GM21447 (cell line): ENCODE results near the gene SPINK2.

Experiments
- ATAC-seq: cut with Tn5 transposase; IDR thresholded peaks from one replicate; pipeline ENCODE4 v1.9.1; 2021; ENCODE audit not compliant: unreplicated experiment

Gene SPINK2

DNA sequence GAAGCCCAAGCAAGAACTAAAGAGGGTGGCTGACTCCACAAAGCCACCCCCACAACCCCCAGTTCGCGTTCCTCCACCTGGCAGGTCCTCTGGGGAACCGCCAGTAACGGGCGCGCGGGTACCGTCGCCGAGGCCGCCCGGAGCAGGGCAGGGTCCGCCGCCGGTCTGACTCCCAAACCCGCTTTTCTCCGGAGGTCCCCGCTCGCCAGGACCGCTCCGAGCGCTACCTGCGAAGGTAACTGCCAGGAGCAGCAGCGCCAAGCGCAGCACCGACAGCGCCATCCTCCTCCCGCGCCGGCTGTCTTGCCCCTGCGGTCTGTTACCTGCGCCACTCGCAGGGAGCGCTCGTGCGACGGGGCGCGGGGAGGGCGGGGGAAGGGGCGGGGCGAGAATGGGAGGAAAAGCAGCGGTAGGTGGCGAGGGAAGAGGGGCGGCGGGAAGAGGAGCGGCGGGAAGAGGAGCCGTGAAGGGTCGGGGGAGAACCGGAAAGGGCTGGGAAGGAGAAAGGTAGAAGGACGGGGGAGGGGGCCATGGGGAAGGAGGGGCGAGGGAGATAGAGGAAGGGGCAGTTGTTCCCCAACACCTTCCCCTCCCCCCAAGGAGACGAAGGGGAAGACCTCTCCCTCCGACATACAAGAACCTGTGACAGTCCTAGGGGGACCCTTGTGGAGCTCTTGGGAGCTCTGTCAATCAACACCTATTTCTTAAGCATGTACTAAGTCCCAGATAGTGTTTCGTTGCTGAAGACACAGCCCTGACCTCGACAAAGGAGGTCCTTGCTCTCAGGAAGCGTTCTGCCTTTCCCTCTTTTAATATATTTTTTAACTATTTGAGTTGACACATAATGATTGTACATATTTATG lies at the start of gene SPINK2:
Gene SPINK2 (minus strand): TSS at position 321 of the 863 bp plus-strand sequence. CDS start 39 bp downstream, at position 282.
- no peak for ATAC-seq

DNA sequence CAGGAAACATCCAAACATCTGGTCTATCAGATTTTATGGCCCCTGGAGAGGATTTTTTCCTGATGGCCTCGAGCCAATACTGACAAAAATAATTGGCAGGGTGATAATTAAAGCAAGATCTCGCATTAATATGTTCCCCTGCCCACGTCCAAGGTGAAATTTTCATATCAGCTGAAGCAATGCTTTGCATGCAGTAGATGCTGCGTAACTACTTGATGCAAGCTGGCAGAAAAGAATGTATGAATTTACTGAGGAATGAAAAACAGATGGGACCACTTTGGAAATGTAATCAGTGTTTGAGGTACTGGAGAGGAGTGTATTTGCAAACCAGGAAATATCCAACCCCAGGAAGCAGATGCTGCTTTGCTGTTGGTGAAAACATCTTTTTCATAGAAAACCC lies 49.4 kb upstream of the SPINK2 start:
- no peak for ATAC-seq

DNA sequence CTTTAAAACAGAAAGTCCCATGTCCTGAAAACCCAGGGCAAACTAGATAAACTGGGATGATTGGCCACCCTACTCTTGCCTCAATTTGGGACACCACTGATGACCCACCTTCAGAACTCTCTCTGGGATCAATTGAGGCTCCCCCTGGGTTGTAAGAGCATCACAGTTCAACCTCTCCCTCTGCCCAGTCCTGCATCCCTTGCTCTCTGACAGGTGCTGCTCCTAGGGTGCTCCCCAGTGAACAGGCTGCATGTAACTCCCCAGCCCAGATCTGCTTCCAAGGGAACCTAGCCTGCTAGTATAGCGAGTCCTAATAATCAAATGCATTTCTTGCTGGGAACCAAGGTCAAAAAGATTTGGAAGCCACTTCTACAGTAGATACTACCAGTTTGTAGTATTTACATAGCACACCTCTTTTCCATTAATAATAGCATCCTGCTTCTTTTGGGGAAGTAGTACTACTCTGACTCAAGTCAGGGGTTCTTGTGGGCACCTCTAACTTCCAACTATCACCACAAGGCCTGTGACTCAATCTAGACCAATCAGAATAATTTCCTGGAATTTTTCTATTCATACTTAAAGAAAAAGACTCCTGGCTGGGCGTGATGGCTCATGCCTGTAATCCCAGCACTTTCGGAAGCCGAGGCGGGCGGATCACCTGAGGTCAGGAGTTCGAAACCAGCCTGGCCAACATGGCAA lies 42.1 kb upstream of the SPINK2 start:
- peak; percentile 40 for ATAC-seq

GRCh38 chr4:56861360-56861759 lies 39.9 kb upstream of the SPINK2 start:
- no peak for ATAC-seq

DNA sequence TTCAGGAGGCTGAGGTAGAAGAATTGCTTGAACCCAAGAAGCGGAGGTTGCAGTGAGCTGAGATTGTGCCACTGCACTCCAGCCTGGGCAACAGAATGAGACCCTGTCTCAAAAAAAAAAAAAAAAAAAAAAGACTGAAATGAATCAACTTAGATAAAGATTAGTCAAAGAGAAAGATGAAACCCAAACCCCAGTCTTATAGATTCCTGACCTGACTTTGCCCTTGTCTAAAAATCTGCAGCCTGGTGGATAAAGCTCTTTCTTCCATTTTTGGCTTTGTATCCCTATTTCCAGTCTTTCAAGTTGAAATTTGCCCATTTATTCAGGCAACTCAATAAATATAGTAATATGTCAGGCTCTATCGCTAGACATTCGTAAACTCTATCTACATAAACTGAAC lies 39.3 kb upstream of the SPINK2 start:
- peak; percentile 33 for ATAC-seq

GRCh38 chr4:56859841-56860240 lies 38.3 kb upstream of the SPINK2 start:
- peak; percentile 84 for ATAC-seq

DNA sequence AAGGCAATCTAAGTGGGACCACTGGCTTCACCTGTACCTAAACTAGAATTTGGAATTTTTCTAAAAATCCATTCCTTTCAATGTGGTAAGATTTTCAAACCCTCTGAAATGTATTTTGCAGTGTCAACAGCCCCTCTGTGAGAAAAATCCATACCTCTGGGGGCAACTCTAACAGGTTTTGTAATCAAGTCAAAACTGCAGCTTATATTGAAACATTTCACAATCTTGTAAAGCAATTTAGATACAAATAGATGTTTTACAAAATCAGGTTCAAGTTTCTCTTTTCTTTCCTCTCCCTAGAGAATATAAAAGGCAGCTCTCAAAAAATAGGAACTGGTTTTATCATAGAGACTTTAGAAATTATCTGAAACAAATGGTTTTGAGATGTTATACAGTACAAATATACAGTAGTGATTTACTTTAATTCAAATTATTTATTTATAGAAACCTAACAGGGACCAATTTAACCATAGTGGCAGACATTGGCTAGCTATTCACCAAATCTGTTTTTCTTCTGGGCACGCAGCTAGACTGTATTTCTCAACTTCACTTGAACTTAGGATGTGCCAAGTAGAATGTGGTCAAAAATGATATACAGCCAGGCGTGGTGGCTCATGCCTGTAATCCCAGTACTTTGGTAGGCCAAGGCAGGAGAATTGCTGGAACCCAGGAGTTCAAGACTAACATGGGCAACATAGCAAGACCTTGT lies 36.3 kb upstream of the SPINK2 start:
- no peak for ATAC-seq

DNA sequence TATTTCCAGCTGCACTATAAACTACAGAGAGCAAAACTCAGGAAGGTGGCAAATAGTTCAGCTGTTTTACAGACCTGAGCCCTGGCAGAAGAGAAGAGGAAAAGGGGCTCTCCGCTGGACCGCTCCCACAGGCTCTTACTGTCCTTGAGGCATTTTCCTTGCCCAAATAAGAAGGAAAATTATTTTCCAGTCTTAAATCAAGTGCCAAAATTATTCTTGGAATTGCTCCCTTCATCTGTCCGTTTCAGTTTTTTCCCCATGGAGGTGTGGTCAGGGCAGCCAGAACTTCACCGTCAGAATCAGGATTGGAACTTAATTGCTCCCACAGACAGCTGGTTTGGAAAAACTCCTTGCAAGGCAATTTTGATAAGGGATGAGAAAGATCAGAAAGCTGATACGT lies 35.2 kb upstream of the SPINK2 start:
- ATAC-seq: no peak

DNA sequence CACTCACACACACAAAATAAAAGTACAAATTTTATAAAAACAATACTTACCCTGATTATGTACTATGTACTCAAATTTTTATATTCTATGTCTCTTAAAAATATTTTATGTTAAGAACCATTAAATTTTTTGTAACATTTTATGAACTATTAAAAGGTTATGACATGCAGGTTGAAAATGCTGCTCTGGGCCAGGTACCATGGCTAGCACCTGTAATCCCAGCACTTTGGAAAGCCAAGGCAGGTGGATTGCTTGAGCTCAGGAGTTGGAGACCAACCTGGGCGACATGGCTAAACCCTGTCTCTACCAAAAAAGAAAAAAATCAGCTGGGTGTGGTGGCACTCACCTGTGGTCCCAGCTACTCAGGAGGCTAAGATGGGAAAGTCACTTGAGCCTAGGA lies 29.4 kb upstream of the SPINK2 start:
- ATAC-seq: no peak

GRCh38 chr4:56844802-56845580 lies 23.5 kb upstream of the SPINK2 start:
- no peak for ATAC-seq

DNA sequence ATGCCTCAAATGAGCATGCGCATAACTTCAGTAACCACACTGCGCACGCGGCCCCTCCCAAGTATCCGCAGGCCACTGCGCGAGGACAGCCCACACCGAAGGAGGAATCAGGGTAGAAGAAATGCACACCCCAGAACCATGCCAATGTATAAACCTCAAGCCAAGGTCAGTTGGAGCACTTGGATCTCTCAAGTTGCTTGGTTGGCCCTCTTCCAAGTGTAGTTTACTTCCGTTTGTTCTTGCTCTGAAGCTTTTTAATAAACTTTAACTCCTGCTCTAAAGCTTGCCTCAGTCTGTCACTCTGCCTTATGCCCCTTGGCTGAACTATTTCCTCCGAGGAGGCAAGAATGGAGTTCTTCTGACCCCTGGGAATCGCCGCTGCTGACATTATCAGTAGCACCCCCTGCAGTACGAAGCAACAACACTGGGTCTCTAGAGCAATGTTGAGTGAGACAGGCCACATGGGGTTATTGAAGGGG lies 22.0 kb upstream of the SPINK2 start:
- no peak for ATAC-seq

GRCh38 chr4:56840559-56840958 lies 19.1 kb upstream of the SPINK2 start:
- ATAC-seq: no peak

GRCh38 chr4:56828784-56829535 lies 7.5 kb upstream of the SPINK2 start:
- peak; percentile 66 for ATAC-seq

GRCh38 chr4:56823933-56824600 lies 2.6 kb upstream of the SPINK2 start:
- ATAC-seq: no peak

DNA sequence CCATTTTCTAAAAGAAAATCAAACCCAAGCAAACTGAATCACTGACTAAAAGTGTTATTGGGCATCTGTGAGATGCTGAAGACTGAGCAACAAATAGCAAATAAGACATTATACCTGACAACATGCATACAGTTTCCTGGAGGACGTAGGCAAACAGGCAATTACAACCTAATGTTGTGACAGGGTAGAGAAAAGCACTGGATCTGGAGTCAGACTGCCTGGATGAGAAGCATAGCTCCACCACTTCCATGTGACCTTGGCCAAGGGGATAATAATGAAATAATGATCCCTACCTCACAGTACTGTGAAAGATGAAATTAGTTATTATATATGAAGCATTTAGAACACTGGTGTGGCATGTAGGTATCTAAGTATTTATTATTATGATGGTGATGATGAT lies 2.7 kb downstream of the SPINK2 start:
- no peak for ATAC-seq

DNA sequence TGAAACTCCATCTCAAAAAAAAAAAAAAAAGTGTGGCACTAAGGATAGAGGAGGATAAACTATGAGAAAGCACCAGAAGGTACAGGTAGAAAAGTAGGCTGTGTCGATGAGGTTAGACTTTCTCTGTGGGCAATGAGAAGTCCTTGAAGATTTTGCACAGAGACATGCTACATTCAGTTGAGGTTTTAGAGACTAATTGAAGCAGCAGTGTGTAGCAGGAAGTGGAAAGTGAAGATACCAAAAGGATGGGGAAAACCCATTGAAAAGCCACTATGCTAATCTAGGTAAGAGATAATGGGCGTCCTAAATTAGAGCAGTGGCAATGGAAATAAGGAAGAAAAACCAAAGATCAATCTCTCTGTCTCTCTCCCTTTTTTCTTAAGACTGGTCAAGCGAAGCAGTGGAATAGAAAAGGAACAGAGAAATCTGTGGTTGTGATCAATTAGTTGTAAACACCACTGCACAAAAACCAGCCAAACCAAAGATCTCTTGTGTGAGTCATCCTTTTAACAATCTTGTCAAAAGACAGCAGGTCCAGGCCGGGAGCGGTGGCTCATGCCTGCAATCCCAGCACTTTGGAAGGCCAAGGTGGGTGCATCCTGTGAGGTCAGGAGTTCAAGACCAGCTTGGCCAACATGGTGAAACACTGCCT lies 3.5 kb downstream of the SPINK2 start:
- ATAC-seq: peak; percentile 92

GRCh38 chr4:56806666-56807065 lies 14.8 kb downstream of the SPINK2 start:
- no peak for ATAC-seq

- no peak for ATAC-seq
Observed at GRCh38 chr4:56804551-56804950, 16.9 kb downstream of the SPINK2 start.

DNA sequence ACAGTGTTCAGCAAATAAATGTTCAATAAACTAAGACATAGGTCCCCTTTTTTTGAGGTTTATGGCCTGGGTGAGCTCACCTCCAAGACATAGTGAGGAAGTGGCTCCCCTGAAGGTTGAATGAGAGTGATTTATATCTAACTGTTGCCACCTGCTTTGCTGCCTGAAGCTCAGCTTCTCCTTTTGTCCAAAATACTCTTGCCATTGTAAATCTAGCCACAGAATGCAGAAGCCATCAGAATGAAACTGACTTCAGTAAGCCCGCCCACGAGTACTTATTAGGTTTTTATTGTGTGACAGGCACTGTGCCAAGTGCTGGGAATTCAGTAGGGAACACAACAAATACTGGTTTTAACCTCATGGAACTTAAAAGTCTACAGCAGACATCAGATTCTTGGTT lies 18.0 kb downstream of the SPINK2 start:
- no peak for ATAC-seq
